Hepatocyte (in vitro differentiated cells): ENCODE data around the gene SUPT4H1.

ENCODE experiments used
- CTCF ChIP-seq: fragments of 200-600 bp; sonication (generic); IDR thresholded peaks from 2 replicates; pipeline ENCODE4 v1.5.1; 2016; ENCODE audit warnings: antibody characterized with exemption, mild to moderate bottlenecking; ENCODE audit not compliant: poor library complexity
- EZH2 ChIP-seq: fragments of 200-600 bp; sonication (generic); IDR thresholded peaks from 2 replicates; pipeline ENCODE4 v1.6.1; 2016; ENCODE audit warnings: antibody characterized with exemption, mild to moderate bottlenecking, borderline replicate concordance

- no peak for TF ChIP-seq CTCF
- no peak for TF ChIP-seq EZH2
These were observed 19.4 kb upstream of the SUPT4H1 start for GRCh38 chr17:58371300-58371950.
